IMR-90 (cell line): Measurements from ENCODE around the gene TRIM28.

Experiments
- MXI1 ChIP-seq: IDR thresholded peaks from 2 replicates; pipeline ENCODE4 v1.6.1; 2012; ENCODE audit warnings: low read depth, mild to moderate bottlenecking, low read length, moderate library complexity, borderline replicate concordance
- POLR2A ChIP-seq: IDR thresholded peaks from 2 replicates; pipeline ENCODE4 v1.6.1; 2012; ENCODE audit warnings: mild to moderate bottlenecking, low read depth, low read length
- RAD21 ChIP-seq: IDR thresholded peaks from 2 replicates; pipeline ENCODE4 v1.6.1; 2012; ENCODE audit warnings: low read length, improper control_type of control experiment
- SMC3 ChIP-seq: fragments of 150-350 bp; IDR thresholded peaks from 2 replicates; pipeline ENCODE4 v1.6.1; 2016; ENCODE audit warnings: low read depth, mild to moderate bottlenecking, antibody characterized with exemption, low read length, moderate library complexity
- TF ChIP-seq, protein P1 (sequence below): conservative IDR thresholded peaks from 2 replicates; pipeline ENCODE4 v1.5.1; 2012; ENCODE audit warnings: mild to moderate bottlenecking, low read depth, low read length, improper control_type of control experiment
- TF ChIP-seq, protein P2 (sequence below): fragments of 150-350 bp; IDR thresholded peaks from 2 replicates; pipeline ENCODE4 v1.6.1; 2017; ENCODE audit warnings: mild to moderate bottlenecking, antibody characterized with exemption, low read length, low read depth

DNA sequence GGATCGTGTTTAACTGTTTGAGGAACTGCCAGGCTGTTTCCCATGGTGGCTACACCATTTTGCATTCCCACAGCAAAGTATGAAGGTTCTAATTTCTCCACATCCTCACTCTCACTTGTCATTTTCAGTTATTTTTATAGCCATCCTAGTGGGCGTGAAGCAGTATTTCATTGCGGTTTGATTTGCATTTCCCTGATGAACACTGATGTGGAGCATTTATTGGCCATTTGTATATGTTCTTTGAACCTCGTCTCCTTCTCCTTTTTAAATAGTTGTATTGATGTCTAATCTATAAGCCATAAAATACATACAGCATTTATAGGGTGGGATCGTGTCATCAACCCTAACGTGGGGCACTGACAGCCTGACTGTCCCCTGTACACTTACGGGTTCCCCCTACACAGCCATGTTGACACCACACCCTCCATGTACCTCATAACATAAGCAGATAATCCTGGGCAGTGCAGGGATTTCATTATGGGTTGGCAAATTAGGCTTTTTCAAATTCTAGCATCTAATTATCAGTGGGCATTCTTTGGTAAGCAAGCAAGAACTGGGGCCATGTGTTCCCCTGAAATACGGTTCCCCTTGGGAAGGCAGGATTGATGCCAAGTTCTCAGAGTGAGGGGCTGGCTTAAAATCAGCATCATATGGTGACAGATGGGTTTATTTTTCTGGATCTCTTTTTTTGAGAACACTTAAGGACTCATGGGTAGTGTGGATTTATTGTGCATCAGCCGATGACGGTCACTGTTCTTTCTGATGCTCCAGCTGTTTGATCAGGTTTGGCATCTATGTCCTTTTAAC lies 12.6 kb upstream of the TRIM28 start:
- TF ChIP-seq, protein P1, sequence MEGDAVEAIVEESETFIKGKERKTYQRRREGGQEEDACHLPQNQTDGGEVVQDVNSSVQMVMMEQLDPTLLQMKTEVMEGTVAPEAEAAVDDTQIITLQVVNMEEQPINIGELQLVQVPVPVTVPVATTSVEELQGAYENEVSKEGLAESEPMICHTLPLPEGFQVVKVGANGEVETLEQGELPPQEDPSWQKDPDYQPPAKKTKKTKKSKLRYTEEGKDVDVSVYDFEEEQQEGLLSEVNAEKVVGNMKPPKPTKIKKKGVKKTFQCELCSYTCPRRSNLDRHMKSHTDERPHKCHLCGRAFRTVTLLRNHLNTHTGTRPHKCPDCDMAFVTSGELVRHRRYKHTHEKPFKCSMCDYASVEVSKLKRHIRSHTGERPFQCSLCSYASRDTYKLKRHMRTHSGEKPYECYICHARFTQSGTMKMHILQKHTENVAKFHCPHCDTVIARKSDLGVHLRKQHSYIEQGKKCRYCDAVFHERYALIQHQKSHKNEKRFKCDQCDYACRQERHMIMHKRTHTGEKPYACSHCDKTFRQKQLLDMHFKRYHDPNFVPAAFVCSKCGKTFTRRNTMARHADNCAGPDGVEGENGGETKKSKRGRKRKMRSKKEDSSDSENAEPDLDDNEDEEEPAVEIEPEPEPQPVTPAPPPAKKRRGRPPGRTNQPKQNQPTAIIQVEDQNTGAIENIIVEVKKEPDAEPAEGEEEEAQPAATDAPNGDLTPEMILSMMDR = no peak
- no peak for TF ChIP-seq MXI1
- TF ChIP-seq, protein P2, sequence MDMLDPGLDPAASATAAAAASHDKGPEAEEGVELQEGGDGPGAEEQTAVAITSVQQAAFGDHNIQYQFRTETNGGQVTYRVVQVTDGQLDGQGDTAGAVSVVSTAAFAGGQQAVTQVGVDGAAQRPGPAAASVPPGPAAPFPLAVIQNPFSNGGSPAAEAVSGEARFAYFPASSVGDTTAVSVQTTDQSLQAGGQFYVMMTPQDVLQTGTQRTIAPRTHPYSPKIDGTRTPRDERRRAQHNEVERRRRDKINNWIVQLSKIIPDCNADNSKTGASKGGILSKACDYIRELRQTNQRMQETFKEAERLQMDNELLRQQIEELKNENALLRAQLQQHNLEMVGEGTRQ = no peak
- no peak for TF ChIP-seq POLR2A
- no peak for TF ChIP-seq RAD21
- no peak for TF ChIP-seq SMC3
